Thymus (tissue), 11 donors: ENCODE measurements around the gene FLT4. TPM values are rescaled to one million over a fixed set of nuclear protein-coding genes. Genes with fewer than 3 reads are reported as not detected.
"Not testable (repeated sequence)": the region's sequence is repeated elsewhere in the genome, so short reads cannot be mapped to it uniquely, and the experiment has no call there.

Experiments used
- DNase-seq, 9 donors: peaks; one replicate each; pipeline ENCODE4 v3.0.0-alpha.2; 2013; ENCODE audit warnings: low spot score in 9 of 9, low read depth in 6 of 9, missing footprints in 1 of 9
- H3K27ac ChIP-seq, 2 donors: one replicate each; pipeline ENCODE4 v1.5.1; 2013; ENCODE audit warnings: control low read depth in 1 of 2, low read depth in 1 of 2, low read length in 1 of 2, mild to moderate bottlenecking in 1 of 2, moderate library complexity in 1 of 2
- H3K27me3 ChIP-seq, 2 donors: one replicate each; pipeline ENCODE4 v1.5.1; 2013; ENCODE audit warnings: low read length in 1 of 2; ENCODE audit not compliant: control insufficient read depth in 2 of 2, insufficient read depth in 1 of 2
- H3K36me3 ChIP-seq, 2 donors: one replicate each; pipeline ENCODE4 v1.5.1; 2013; ENCODE audit warnings: low read length in 1 of 2, mild to moderate bottlenecking in 1 of 2, moderate library complexity in 1 of 2; ENCODE audit not compliant: control insufficient read depth in 2 of 2, insufficient read depth in 2 of 2
- H3K4me1 ChIP-seq, 2 donors: one replicate each; pipeline ENCODE4 v1.5.1; 2013; ENCODE audit warnings: low read length in 2 of 2; ENCODE audit not compliant: control insufficient read depth in 2 of 2, insufficient read depth in 2 of 2
- H3K4me3 ChIP-seq, 2 donors: one replicate each; pipeline ENCODE4 v1.5.1; 2013; ENCODE audit warnings: low read length in 2 of 2, control low read depth in 1 of 2, mild to moderate bottlenecking in 1 of 2
- H3K9me3 ChIP-seq, 2 donors: one replicate each; pipeline ENCODE4 v1.5.1; 2013; ENCODE audit warnings: low read length in 1 of 2, mild to moderate bottlenecking in 1 of 2; ENCODE audit not compliant: control insufficient read depth in 2 of 2, insufficient read depth in 1 of 2
- WGBS: extraction: QIAGEN DNeasy Blood & Tissue Kit; methylation state at CpG from one replicate; pipeline ENCODE4 v1.1.7; 2013; 5-methylcytosine and 5-hydroxymethylcytosine counted together
- polyA plus RNA-seq: library from polyadenylated mRNA; stranded (reverse); fragments of 200-250 nt; gene quantifications from one replicate; pipeline ENCODE4 v1.2.3, GENCODE V29; 2013
- total RNA-seq: library from RNA; stranded (reverse); fragments of 120-200 nt; gene quantifications from one replicate; pipeline ENCODE4 v1.2.4, GENCODE V29; 2013
- donor health status: healthy.

Gene FLT4
- total and polyA plus RNA-seq, 2 donors: 1.0 to 3.4 TPM

- 88% methylated on average over 22 of the region's 22 CpGs for WGBS
- Histone ChIP-seq H3K4me3 (no peak overlapping the region), H3K27me3 (no peaks in the 10 kb centered on the region), H3K4me1 (peaks cover 3 to 8% of the 10 kb centered on the region in 2 donors), H3K27ac (no peak overlapping the region), H3K9me3 (no peaks in the 10 kb centered on the region), H3K36me3 (no peaks in the 10 kb centered on the region)
- DNase-seq: no peak
Measured at GRCh38 chr5:180665682-180666404, 16.4 kb upstream of the FLT4 start.

- Histone ChIP-seq H3K4me1 (no peaks in the 10 kb centered on the region), H3K27me3 (peaks cover 10 to 23% of the 10 kb centered on the region in 2 donors), H3K4me3 (no peak overlapping the region), H3K27ac (no peak overlapping the region), H3K9me3 (no peaks in the 10 kb centered on the region), H3K36me3 (no peaks in the 10 kb centered on the region)
- 36% methylated on average over 54 of the region's 54 CpGs for WGBS
- no peak for DNase-seq
Measured at GRCh38 chr5:180658774-180659564, 9.6 kb upstream of the FLT4 start.

- not testable (repeated sequence) for H3K9me3 ChIP-seq, H3K4me1 ChIP-seq, H3K27ac ChIP-seq, H3K4me3 ChIP-seq, DNase-seq, H3K36me3 ChIP-seq
- H3K27me3 ChIP-seq: peaks cover 28 to 52% of the 10 kb centered on the region in 2 donors
- 97% methylated on average over 16 of the region's 16 CpGs for WGBS
Measured at GRCh38 chr5:180655243-180655642, 5.8 kb upstream of the FLT4 start.

GRCh38 chr5:180652771-180653170 is 3.4 kb upstream of the FLT4 start:
- H3K27me3 ChIP-seq: peaks cover 46 to 58% of the 10 kb centered on the region in 2 donors
- H3K9me3 ChIP-seq: peaks cover 0 to 7% of the 10 kb centered on the region in 2 donors
- H3K27ac ChIP-seq: no peak overlapping the region
- no peak for DNase-seq
- H3K36me3 ChIP-seq: no peaks in the 10 kb centered on the region
- H3K4me1 ChIP-seq: peaks cover 4 to 8% of the 10 kb centered on the region in 2 donors
- 54% methylated on average over 5 of the region's 5 CpGs for WGBS
- no peak overlapping the region for H3K4me3 ChIP-seq

GRCh38 chr5:180652346-180652745 is 2.9 kb upstream of the FLT4 start:
- no peaks in the 10 kb centered on the region for H3K36me3 ChIP-seq
- H3K27ac ChIP-seq: no peak overlapping the region
- no peak for DNase-seq
- H3K27me3 ChIP-seq: peaks cover 50 to 63% of the 10 kb centered on the region in 2 donors
- WGBS: 97% methylated on average over 11 of the region's 11 CpGs
- H3K9me3 ChIP-seq: peaks cover 0 to 7% of the 10 kb centered on the region in 2 donors
- peaks cover 4 to 8% of the 10 kb centered on the region in 2 donors for H3K4me1 ChIP-seq
- no peak overlapping the region for H3K4me3 ChIP-seq

GRCh38 chr5:180648658-180649296 is 623 bp downstream of the FLT4 start:
- H3K27ac ChIP-seq: no peak overlapping the region

GRCh38 chr5:180647941-180648500 is 1.4 kb downstream of the FLT4 start:
- Histone ChIP-seq H3K4me3 (no peak overlapping the region), H3K27me3 (peaks cover 65 to 95% of the 10 kb centered on the region in 2 donors), H3K36me3 (no peaks in the 10 kb centered on the region), H3K4me1 (peaks cover 4 to 8% of the 10 kb centered on the region in 2 donors), H3K9me3 (peaks cover 1 to 7% of the 10 kb centered on the region in 2 donors), H3K27ac (no peak overlapping the region)
- 94% methylated on average over 8 of the region's 8 CpGs for WGBS
- no peak for DNase-seq

More at GRCh38 chr5:180648658-180649296, 623 bp downstream of the FLT4 start:
- peak overlapping the region in 1 of 2 donors; percentile 53 for H3K4me3 ChIP-seq
- 10% methylated on average over 80 of the region's 80 CpGs for WGBS
- H3K4me1 ChIP-seq: peaks cover 4 to 8% of the 10 kb centered on the region in 2 donors
- DNase-seq: peak in 3 of 9 donors; percentile 3 to 30 (median 28)
- H3K9me3 ChIP-seq: peaks cover 1 to 7% of the 10 kb centered on the region in 2 donors
- no peaks in the 10 kb centered on the region for H3K36me3 ChIP-seq
- peaks cover 63 to 91% of the 10 kb centered on the region in 2 donors for H3K27me3 ChIP-seq

GRCh38 chr5:180647465-180647864 is 1.9 kb downstream of the FLT4 start:
- 97% methylated on average over 8 of the region's 8 CpGs for WGBS
- Histone ChIP-seq H3K9me3 (peaks cover 1 to 7% of the 10 kb centered on the region in 2 donors), H3K27ac (no peak overlapping the region), H3K27me3 (peaks cover 62 to 90% of the 10 kb centered on the region in 2 donors), H3K4me3 (no peak overlapping the region), H3K4me1 (peaks cover 4 to 8% of the 10 kb centered on the region in 2 donors), H3K36me3 (no peaks in the 10 kb centered on the region)
- DNase-seq: no peak
